GM19099 (cell line): ENCODE data around the gene TCF7L2.

ENCODE experiments used
- POLR2A ChIP-seq: IDR thresholded peaks from 3 replicates; pipeline ENCODE4 v1.6.1; 2011; ENCODE audit warnings: low read depth; ENCODE audit not compliant: insufficient read length; ENCODE audit errors: extremely low read depth

TCF7L2 gene

GRCh38 chr10:113159563-113159962 is 209.5 kb downstream of the TCF7L2 start:
- TF ChIP-seq POLR2A = no peak

GRCh38 chr10:113160641-113161040 is 210.6 kb downstream of the TCF7L2 start:
- TF ChIP-seq POLR2A = no peak

- TF ChIP-seq POLR2A = no peak
Measured at GRCh38 chr10:113161066-113161465, 211.0 kb downstream of the TCF7L2 start.

DNA sequence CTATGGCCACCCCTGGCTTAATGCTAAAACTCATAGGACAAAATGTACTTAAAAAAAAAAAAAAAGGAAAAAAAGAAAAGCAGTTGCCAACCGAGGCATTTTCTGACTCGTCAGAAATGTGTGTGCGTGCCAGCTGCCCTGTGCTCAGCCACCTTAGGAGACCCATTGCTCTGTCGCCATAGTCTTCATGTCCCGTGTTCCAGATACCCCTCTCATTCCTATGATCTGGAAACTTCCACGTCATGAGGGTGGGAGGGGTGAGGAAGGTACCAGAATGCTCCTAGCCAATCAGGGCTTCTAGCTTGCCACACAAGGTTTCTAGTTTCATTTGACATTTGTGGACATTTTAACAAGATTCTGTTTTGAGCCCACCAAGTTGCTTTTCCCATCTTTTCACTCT is 212.9 kb downstream of the TCF7L2 start:
- no peak for TF ChIP-seq POLR2A

DNA sequence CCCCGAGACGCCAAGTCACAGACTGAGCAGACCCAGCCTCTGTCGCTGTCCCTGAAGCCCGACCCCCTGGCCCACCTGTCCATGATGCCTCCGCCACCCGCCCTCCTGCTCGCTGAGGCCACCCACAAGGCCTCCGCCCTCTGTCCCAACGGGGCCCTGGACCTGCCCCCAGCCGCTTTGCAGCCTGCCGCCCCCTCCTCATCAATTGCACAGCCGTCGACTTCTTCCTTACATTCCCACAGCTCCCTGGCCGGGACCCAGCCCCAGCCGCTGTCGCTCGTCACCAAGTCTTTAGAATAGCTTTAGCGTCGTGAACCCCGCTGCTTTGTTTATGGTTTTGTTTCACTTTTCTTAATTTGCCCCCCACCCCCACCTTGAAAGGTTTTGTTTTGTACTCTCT is 215.6 kb downstream of the TCF7L2 start:
- no peak for TF ChIP-seq POLR2A

- no peak for TF ChIP-seq POLR2A
Measured at GRCh38 chr10:113167702-113168101, 217.7 kb downstream of the TCF7L2 start.

DNA sequence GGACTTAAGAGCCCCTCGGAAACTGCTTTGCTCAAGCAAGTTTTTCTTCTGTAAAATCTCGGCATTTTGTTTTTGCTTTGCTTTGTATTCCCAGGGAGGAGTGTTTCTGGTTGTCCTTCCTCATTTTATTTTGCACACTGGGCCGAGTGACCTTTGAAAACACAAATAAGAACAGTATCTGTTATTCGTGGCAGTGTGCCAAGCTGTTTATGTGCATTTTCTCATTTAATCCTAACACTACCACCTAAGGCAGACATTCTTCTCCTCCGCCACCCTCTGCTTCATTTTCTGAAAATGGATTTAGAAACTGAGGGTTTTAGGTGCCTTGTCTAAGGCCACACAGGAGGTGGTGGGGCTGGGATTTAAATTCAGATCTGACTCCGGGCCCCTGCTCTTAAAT is 218.5 kb downstream of the TCF7L2 start:
- no peak for TF ChIP-seq POLR2A

GRCh38 chr10:113169111-113169510 is 219.1 kb downstream of the TCF7L2 start:
- no peak for TF ChIP-seq POLR2A

DNA sequence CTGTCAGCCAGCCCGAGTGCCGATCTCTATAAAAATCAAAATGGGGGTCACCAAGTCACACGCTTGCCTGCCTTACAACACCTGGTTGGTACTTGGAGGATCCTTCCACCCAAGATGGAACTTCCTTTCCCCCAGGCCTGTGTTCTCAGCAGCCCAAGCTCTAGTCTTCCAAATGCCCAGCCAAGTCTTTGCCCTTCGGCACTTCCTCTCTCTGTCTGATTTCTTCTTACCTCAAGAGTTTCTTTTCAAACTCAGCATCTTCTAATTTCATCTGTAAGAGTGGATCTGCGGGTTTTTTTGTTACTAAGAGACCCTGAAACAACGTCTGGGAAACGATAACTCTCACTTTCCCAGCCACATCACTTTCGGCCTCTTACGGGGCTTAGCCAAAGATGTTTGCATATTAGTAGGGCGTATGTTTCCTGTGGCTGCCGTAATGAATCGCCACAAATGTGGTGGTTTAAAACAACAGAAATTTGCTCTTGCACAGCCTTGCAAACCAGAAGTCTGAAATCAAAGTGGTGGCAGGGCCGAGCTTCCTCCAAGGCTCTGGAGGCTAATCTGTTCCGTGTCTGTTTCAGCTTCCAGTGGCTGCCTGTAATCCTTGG is 219.9 kb downstream of the TCF7L2 start:
- TF ChIP-seq POLR2A = no peak

DNA sequence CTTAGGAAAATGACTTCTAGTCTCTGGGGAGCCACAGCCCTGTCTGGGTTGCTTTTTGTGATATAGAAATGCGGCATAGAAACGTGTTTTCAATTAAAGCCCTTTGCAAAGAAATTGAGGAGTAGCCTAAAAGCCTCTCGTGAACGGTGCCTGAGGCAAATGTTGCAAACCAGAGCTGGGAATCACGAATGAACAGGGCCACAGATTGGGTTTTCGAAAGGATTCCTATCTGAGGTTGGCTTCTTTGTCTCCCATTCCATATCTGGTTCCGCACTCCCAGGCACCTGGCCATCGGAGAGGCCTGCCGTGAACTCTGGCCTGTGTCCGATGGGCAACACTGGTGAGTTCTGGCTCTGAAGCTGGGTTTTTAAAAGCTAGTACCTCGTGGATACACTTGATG is 221.6 kb downstream of the TCF7L2 start:
- TF ChIP-seq POLR2A = no peak

DNA sequence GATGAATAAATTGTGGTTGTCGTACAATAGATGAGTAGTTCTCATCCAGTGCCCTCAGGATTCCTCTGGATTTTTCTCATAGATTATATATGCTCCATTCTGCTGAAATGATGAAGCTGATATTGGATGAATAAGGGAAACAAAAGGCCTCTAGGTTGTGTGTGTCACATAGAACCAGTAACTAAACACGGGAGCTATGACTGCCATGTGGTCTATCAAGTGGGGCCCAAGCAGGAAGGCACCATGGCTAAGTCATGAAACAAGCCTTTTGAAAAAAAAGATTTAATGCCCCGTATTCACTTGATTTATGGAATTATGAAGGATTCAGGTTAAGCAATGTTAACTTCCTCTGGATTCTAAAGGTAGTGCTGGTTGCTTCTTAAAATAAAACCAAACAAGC is 225.1 kb downstream of the TCF7L2 start:
- no peak for TF ChIP-seq POLR2A

DNA sequence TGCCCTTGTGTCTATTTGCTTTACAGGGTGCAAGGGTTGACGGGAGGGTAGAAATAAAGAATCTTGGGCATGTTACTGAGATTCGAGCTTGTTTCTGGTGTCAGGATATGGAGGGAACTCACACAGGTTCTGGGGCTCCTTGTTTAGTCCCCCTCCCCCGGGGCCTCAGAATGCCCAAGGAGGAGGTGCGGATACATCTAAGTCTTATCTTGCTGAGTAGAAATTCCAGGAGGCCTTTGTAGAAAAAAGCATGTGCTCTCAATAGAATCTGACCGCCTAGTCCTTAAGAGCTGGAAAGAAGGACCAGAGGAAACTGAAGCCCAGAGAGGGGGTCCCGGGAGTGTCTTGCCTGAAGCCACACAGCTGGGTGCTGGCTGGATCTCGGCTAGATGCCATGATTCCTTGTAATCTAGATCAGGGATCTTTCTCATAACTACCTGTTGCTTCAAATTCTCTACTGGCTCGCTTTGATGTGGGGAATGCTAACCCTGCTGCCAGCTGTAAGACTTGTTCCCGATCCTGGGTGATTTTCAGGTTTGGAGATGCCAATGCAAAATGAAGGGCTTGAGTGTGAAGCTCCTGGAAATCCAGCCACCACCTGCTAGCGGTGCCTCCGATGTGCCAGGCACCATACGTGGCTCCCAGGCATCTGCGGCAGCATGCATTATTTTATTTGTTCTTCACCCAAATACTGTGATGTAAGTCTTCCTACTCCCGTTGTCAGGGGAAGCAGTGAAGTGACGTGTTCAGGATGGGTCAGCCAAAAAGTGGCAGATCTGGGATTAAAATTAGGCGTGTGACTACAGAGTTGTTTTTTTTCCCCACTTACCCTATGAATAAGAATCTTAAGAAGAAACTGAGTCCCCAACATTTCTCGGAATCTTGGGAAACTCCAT is 226.0 kb downstream of the TCF7L2 start:
- no peak for TF ChIP-seq POLR2A

- TF ChIP-seq POLR2A = no peak
Measured at GRCh38 chr10:113176652-113177155, 226.7 kb downstream of the TCF7L2 start.

DNA sequence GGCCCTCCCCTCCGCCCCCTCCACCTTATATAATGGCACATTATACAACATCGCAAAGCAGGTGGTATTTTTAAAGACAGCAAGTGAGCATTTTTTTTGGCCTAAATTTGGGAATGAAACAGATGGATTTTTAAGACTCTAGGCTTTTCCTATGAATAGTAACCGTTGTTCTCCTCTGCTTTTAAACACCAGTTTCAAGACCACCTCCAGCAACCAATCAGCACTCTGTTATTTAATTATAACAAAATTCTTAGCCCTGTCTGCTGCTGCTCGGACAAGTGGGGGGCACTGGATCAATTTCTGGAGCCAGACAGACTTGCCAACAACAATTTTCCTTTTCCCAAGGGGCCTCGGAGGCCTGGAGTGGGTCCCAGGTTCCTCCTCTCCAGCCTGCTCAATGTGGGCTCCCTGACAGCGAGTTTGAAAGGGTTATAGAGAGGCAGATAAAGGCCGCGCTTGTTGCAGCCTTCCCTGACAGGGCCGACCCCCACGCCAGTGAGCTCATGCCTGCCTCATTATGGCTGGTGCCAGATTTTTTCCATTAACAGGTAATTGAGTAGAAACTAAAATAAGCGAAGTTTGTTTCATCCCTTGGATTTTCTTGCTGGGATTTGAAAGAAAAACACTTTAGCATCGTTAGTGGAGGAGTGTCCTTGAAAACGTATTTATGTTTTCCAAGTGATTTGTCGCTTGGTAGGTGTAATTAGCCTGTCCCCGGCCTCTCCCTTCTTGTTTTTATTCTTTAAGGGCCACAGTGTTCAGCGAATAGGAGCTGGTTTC is 227.3 kb downstream of the TCF7L2 start:
- TF ChIP-seq POLR2A = no peak

- no peak for TF ChIP-seq POLR2A
Measured at GRCh38 chr10:113177936-113178335, 227.9 kb downstream of the TCF7L2 start.

- no peak for TF ChIP-seq POLR2A
Measured at GRCh38 chr10:113178771-113179170, 228.7 kb downstream of the TCF7L2 start.

DNA sequence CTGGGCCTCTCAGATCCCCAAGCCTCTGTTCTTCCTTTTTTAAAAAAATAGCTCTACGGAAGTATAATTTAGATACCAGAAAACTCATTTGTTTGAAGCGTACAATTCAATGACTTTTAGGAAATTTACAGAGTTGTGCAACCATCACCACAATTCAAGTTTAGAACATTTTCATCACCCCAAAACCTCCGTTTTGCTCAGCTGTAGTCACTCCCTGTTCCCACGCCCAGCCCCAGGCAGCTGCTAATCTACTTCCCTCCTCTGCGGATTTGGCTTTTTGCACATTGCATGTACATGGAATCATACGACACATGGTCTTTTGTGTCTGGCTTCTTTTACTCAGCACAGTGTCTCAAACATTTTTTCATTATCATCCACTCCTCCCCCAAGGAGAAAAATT is 229.2 kb downstream of the TCF7L2 start:
- no peak for TF ChIP-seq POLR2A
